ENCODE measurements around the gene DNALI1.

The DNALI1 gene

DNA sequence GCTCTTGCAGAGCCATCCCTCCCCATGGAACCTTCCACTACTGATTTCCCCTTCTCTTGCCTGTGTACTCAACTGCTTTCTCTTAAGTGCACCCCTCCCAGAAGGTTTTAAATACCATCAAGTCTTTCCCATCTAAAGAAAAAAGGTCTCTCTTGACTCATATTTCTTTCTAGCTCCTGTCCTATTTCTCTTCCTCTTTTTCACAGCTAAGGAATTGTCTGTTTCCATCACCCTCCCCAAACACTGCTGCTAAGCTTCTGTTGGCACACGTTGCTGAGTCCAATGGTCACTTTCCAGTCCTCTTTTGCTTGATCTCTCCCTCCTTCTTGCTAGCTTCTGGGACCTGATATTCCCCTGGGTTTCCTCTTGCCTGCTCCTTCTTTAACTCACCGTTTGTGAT lies 52.3 kb downstream of the DNALI1 start:
- TF ChIP-seq, protein P1, sequence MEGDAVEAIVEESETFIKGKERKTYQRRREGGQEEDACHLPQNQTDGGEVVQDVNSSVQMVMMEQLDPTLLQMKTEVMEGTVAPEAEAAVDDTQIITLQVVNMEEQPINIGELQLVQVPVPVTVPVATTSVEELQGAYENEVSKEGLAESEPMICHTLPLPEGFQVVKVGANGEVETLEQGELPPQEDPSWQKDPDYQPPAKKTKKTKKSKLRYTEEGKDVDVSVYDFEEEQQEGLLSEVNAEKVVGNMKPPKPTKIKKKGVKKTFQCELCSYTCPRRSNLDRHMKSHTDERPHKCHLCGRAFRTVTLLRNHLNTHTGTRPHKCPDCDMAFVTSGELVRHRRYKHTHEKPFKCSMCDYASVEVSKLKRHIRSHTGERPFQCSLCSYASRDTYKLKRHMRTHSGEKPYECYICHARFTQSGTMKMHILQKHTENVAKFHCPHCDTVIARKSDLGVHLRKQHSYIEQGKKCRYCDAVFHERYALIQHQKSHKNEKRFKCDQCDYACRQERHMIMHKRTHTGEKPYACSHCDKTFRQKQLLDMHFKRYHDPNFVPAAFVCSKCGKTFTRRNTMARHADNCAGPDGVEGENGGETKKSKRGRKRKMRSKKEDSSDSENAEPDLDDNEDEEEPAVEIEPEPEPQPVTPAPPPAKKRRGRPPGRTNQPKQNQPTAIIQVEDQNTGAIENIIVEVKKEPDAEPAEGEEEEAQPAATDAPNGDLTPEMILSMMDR (IDR thresholded peaks at IDR 0.05; ENCODE audit: borderline replicate concordance, insufficient read depth, low read depth, low read length), result no peak
- H3K4me3 ChIP-seq (ENCODE audit: low read depth, low read length), result no peak overlapping the region

DNA sequence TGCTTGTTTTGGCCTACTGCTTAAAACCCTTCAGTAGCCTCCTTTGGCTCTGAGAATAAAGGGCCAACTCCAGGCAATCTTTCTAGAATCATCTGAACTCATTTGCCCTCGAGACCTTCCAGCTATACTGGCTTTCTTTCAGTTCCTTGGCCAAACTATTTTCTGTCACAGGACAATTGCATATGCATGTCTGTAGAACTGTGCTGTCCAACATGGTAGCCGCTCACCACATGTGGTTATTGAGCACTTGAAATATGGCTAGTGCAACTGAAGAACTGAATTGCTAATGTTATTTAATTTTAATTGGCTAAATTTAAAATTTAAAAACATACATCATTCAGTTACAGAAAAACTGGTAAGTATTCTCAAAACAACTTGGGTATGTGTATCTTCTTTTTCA lies 53.3 kb downstream of the DNALI1 start:
- no peak overlapping the region for H3K4me3 ChIP-seq (ENCODE audit: low read depth, low read length)
- TF ChIP-seq, protein P1 (IDR thresholded peaks at IDR 0.05; ENCODE audit: borderline replicate concordance, insufficient read depth, low read depth, low read length), result no peak

DNA sequence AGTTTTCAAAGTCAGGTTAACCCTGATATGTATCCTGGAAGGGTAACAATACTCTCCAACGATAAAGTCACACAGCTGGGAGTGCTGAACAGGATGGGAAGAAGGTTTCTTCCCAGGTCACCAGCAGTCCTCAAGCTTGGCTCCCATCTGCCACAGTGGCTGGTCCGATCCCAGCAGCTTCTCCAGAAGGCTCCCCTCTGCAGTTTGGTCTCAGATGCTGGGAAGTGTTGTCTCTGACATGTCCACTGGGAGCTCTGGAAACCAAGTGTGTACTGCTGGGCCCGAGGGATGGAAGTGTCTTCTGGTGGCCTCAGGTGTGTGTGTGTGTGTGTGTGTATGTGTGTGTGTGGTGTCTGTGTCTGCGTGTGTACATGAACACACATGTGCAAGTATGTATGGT lies 55.4 kb downstream of the DNALI1 start:
- no peak overlapping the region for H3K4me3 ChIP-seq (ENCODE audit: low read depth, low read length)
- TF ChIP-seq, protein P1 (IDR thresholded peaks at IDR 0.05; ENCODE audit: borderline replicate concordance, insufficient read depth, low read depth, low read length), result no peak

DNA sequence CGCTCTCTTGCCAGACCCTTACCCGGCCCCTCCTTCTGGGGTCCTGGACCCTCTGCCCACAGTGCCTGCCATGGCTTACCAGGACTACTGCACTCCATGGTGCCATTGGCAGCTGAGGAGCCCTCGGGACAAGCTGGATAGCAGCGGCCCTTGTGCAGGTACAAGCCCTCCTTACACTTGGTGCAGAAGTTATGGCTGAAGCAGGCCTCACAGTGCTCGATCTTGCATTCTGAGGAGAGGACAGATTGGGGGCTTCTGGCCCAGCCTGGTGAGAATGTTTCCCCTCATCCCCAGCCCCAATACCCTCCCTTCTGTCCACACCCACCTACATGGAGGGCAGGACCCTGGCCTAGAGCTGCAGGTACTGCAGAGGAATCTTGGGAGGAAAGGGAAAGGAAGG lies 57.4 kb downstream of the DNALI1 start:
- no peak overlapping the region for H3K4me3 ChIP-seq (ENCODE audit: low read depth, low read length)
- TF ChIP-seq, protein P1 (IDR thresholded peaks at IDR 0.05; ENCODE audit: borderline replicate concordance, insufficient read depth, low read depth, low read length), result no peak

DNA sequence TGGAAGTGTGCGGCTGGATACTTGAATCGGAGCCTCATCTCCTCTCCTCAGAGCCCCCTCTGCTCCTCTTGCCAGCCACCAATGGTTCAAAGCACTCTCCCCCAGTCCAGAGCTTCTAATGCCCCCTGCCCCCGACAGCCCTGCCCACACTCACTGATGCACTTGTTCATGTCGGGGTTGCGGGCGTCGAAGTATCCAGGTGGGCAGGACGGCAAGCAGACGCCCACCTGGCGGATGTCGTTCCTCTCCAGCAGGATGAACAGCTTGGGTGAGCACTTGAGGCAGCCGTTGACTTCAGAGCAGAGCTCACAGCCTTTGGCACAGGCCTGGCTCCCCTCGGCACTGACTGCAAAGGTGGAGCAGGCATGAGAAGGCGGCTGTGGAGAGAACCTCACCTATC lies 59.6 kb downstream of the DNALI1 start:
- TF ChIP-seq, protein P1 (IDR thresholded peaks at IDR 0.05; ENCODE audit: borderline replicate concordance, insufficient read depth, low read depth, low read length), result no peak
- no peak overlapping the region for H3K4me3 ChIP-seq (ENCODE audit: low read depth, low read length)

Measured in GM12875 (cell line).